Measurements from ENCODE around the gene SPATA13.
"Not testable (repeated sequence)": the region's sequence is repeated elsewhere in the genome, so short reads cannot be mapped to it uniquely, and the experiment has no call there.

The SPATA13 gene

GRCh38 chr13:24279327-24280110, 119.0 kb downstream of the SPATA13 start:
- no peak for DNase-seq (ENCODE audit: low spot score)

- no peak for DNase-seq (ENCODE audit: low spot score)
These were observed 120.2 kb downstream of the SPATA13 start for GRCh38 chr13:24280720-24281119.

DNA sequence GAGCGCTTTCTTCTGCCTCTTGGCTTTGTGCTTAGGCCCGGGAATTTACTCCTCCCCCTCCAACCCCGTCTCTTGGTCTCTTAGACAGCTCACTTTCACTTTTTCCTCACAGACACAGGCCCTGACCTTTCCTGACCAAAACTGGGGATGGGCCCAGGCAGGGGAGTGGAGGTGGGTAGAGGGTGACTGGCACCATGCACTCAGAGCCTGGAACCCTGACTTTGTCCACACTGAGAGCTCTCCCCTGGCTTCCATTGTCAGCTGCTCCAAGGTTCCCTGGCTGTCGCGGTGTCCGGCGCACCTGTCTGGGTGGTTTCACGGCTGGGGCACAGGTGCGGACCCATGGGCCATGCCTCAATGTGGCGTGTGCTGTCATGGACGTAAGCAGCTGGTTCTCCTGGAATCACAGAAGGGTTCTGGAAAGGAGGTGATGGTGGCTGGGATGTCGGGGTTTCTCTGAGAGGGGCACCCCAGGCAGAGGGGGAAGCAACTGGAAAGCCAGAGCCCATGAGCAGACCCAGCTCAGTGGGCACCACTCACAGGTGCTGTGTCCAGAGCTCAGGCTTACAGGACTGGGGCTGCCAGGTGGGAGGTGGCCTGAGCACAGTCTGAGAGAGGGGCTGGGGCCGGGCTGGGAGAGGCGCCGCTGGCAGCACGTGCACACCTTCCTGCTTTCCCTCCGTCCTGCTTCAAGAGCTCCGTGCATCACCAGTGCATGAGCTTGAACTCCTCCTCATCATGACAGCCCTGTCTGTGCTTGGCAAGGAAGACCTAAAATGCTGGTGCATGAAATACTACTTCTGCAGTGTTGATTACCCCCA, 120.9 kb downstream of the SPATA13 start:
- DNase-seq (ENCODE audit: low spot score), result no peak

- DNase-seq (ENCODE audit: low spot score), result no peak
These were observed 121.7 kb downstream of the SPATA13 start for GRCh38 chr13:24282256-24282655.

GRCh38 chr13:24284889-24285565, 124.5 kb downstream of the SPATA13 start:
- no peak for DNase-seq (ENCODE audit: low spot score)

GRCh38 chr13:24286624-24287023, 126.1 kb downstream of the SPATA13 start:
- no peak for DNase-seq (ENCODE audit: low spot score)

GRCh38 chr13:24287748-24288287, 127.3 kb downstream of the SPATA13 start:
- no peak for DNase-seq (ENCODE audit: low spot score)

DNA sequence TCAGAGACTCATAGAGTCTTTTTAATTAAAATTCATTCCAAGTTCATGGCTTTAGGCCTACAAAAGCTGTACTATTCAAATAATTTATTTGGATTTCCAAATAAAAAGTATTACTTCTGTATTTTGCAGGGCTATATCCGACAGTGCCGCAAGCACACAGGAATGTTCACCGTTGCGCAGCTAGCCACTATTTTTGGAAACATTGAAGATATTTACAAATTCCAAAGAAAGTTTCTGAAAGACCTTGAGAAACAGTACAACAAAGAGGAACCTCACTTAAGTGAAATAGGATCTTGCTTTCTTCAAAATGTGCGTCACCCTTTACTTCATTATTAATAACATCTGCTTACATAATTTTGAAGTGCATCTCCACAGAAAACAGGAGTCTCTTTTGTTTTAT, 128.3 kb downstream of the SPATA13 start:
- no peak for DNase-seq (ENCODE audit: low spot score)

- no peak for DNase-seq (ENCODE audit: low spot score)
These were observed 129.9 kb downstream of the SPATA13 start for GRCh38 chr13:24290280-24290932.

DNA sequence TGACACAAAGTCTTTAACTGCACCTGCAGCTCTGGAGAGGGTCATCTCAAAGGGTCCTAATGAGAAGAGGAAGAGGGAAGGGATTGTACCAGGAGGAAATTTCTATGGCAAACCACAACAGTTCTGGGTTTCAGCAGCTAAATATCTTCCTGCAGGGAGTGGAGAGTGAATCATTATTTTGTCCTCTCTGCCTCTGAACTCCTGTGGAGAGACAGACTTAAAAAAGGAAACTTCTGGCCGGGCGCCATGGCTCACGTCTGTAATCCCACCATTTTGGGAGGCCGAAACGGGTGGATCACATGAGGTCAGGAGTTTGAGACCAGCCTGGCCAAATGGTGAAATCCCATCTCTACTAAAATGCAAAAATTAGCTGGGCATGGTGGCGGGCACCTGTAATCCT, 132.0 kb downstream of the SPATA13 start:
- DNase-seq (ENCODE audit: low spot score), result no peak

- no peak for DNase-seq (ENCODE audit: low spot score)
These were observed 133.2 kb downstream of the SPATA13 start for GRCh38 chr13:24293746-24294145.

DNA sequence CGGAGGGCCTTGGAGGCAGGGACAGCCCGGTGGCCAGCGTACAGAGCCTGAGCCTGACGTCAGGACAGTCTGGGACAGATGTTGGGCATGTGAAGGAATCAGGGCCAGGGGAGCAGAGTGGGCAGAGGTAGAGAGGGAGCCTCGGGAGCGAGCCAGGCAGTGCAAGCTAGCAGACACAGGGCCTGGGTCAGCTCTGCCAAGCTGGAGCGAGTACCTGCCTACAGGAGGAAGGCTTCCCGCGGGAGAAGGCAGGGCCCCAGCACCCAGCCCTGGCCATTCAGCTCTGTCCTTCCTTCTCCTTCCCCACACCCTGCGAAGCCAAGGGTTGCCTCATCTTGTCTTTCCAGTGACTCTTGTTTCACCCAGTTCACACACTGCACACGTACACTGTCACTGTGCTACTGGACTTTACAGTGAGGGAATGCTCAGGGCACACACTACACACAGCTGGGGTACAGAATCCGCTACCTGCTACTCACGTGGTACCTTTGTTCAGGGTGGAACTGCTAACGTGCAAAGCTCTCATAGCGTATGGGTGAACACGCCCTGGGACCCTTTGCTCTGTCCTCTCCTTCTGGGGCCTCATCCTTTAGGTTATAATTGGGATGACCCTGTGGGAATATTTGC, 139.1 kb downstream of the SPATA13 start:
- DNase-seq (ENCODE audit: low spot score), result no peak

DNA sequence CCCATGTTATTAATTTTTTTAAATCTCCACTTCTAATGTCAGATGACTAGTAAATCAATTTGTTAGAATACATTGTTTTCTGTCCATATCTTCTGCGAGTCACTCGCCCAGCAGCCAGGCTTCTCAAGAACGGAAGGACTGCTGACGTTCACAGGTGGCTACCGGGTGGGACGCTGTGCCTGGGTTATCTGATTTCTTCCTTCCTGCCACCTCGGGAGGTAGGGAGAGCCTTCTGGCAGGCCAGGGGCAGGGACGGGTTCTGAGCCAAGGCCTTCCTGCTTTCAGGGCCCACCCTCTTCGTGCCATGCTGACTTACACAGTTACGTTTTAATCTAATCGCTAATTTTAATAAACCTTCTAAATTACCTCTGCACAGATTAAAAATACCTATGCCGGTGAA, 140.9 kb downstream of the SPATA13 start:
- no peak for DNase-seq (ENCODE audit: low spot score)

- DNase-seq (ENCODE audit: low spot score), result no peak
These were observed 141.4 kb downstream of the SPATA13 start for GRCh38 chr13:24301911-24302310.

GRCh38 chr13:24304620-24305019, 144.1 kb downstream of the SPATA13 start:
- no peak for DNase-seq (ENCODE audit: low spot score)

- DNase-seq (ENCODE audit: low spot score), result no peak
These were observed 146.1 kb downstream of the SPATA13 start for GRCh38 chr13:24306632-24307031.

DNA sequence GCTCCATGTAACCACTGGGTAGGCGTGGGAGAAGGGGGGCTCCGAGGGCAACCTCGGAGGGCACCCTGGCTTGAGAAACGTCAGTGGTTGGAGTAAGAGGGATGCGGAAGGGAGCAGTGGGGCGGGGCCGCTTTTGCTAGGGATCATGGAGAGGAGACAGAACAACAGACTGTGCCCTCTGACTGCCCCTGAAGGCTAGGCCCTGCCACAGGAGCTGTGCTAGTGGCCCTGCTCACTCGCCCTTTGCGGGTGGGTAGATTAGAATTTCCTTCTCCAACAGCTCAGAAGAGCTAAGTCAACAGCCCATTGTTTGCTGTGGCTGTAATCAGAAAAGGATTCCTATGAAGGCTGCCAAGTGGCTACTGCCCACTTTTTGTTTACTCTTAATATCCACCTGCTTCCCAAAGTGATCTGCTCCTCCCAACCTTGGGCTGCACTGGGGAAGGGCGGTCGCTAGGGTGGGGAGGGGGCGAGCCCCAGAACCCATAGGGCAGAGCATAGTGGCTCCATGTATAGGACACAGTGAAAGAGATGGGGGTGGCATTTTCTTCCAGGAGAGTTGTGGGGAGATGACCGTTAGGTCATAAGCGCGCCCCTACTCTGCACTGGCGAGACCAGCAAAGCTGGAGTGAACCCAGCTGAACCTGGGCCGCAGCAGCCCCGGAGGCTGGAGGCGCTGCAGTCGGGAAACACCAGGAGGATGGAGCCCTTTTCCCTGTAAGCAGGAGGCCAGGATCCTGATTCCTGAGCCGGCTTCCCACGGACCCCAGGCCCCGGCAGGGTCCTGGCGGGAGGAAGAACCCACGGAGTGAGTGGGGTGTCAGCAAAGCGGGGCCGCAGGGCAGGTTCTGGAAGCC, 146.9 kb downstream of the SPATA13 start:
- no peak for DNase-seq (ENCODE audit: low spot score)

DNA sequence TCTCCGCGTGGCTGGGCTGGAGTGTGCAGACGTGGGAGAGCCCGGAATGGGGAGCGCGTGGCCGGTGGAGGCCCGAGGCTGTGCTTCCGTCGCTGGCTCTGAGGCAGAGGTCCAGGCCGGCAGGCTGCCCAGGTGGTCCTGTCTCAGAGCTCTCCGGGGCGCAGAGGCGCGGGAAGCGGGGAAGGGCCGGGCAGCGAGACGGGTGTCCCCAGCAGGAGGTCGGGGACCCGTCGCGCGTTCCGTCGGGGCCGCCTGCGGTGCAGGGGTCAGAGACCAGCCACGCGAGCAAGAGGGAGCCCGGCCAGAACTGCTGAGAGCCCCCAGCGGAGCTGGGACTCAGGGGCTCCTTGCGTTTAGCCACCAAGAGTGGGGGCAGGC, 147.5 kb downstream of the SPATA13 start:
- DNase-seq (ENCODE audit: low spot score), result no peak

- no peak for DNase-seq (ENCODE audit: low spot score)
These were observed 148.0 kb downstream of the SPATA13 start for GRCh38 chr13:24308488-24309020.

DNA sequence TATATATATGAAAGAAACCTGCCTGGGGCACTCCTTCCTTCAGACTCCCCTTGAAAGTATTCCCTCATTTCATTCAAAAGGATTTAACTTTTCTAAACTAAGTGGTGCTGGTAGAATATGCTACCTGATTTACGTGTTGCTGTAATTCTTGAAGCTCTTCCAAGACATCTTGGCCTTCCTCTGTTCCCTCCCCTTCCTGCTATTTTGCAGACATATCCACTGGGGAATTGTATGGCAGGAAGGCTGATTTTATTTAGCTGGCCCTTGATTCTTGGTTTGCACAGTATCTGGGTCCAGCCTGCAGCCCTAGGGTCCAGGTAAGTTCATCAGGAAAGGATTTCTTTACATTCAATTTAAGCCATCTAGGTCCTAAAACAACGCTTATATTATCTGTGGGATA, 148.8 kb downstream of the SPATA13 start, which contains the start of gene C1QTNF9:
Gene C1QTNF9, plus strand, starts transcription at position 281 of the 400 bp plus-strand sequence. CDS start 6,424 bp downstream, outside the sequence.
- not testable (repeated sequence) for DNase-seq (ENCODE audit: low spot score)

All from iPS-NIHi11 (cell line).